Immature natural killer cell (primary cell): ENCODE results near the gene EMP1. TPM values are rescaled to one million over a fixed set of nuclear protein-coding genes. Genes with fewer than 3 reads are reported as not detected.

ENCODE experiments used
- DNase-seq, 3 donors: peaks; one replicate each; pipeline ENCODE4 v3.0.0; 2022; ENCODE audit warnings: mixed read lengths in 1 of 3
- H3K27ac Mint-ChIP-seq, 6 donors: one replicate each; pipeline ENCODE4 v1.8.0; 2020; ENCODE audit warnings: mixed read lengths in 6 of 6, mild to moderate bottlenecking in 5 of 6, inconsistent platforms in 4 of 6, moderate library complexity in 3 of 6
- H3K27me3 Mint-ChIP-seq, 3 donors: one replicate each; pipeline ENCODE4 v1.8.0; 2020 to 2021; ENCODE audit warnings: low read depth in 3 of 3, mild to moderate bottlenecking in 3 of 3, mixed read lengths in 3 of 3, moderate library complexity in 3 of 3, inconsistent platforms in 1 of 3
- H3K36me3 Mint-ChIP-seq, 3 donors: one replicate each; pipeline ENCODE4 v1.8.0; 2020; ENCODE audit warnings: mixed read lengths in 3 of 3, inconsistent platforms in 2 of 3, mild to moderate bottlenecking in 2 of 3
- H3K4me1 Mint-ChIP-seq, 2 donors: one replicate each; pipeline ENCODE4 v1.8.0; 2020; ENCODE audit warnings: inconsistent platforms in 2 of 2, mild to moderate bottlenecking in 2 of 2, mixed read lengths in 2 of 2, moderate library complexity in 1 of 2
- H3K4me3 Mint-ChIP-seq, 5 donors: one replicate each; pipeline ENCODE4 v1.8.0; 2020; ENCODE audit warnings: mild to moderate bottlenecking in 5 of 5, mixed read lengths in 5 of 5, inconsistent platforms in 3 of 5, moderate library complexity in 3 of 5
- H3K9me3 Mint-ChIP-seq, 6 donors: one replicate each; pipeline ENCODE4 v1.8.0; 2020; ENCODE audit warnings: mild to moderate bottlenecking in 6 of 6, mixed read lengths in 6 of 6, inconsistent platforms in 4 of 6, moderate library complexity in 3 of 6
- polyA plus RNA-seq, 3 donors: library from polyadenylated mRNA; unstranded; fragments of 300-500 nt; fragmentation: Illumina TruSeq; gene quantifications; one replicate each; pipeline ENCODE4 v1.2.3, GENCODE V29; 2021

The EMP1 gene
- 1 to 10 TPM in 2 of 3 donors, under 1 TPM in 1; 0.04 to 1.5 (median 1.3) TPM for polyA plus RNA-seq

DNA sequence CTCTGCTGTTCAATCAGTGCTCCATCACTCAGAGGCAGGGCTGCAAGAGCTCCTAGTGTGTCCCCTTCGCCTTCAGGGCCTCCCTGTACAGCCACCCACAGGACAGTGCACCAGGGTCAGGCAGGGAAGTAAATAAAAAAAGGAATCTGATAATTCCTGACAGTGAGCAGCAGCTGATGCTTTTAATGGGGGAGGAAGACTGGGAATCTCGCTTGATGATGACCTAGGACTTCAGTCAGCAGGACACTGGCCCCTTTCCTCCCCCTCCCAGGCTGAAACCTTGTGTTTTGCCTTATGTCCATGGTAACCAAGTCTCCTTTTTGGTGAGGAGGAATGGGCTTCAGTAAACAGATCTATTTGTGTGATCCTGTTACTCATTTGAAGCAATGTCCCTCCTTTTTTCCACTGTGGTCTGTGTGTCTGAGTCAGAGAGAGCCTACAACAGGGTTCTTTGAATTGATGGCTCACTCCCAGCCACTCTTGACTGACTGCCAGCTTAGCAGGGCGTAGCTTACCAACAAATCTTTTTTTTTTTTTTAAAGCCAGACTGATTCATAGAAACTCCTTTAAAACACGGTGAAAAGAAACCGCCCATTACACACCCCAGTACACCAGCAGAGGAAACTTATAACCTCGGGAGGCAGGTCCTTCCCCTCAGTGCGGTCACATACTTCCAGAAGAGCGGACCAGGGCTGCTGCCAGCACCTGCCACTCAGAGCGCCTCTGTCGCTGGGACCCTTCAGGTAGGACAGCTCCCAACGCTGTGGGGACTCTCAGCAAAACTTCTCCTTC is at the start of gene EMP1:
EMP1 (plus strand) TSS at position 597 of the 792 bp plus-strand sequence. CDS start 14,785 bp downstream, outside the sequence.
- Mint-ChIP-seq H3K27ac (peak within 1 kb of the TSS in 1 of 6 donors; percentile 53), H3K4me1 (peaks cover 14 to 17% of the 10 kb centered on the region in 2 donors), H3K4me3 (peak within 1 kb of the TSS; percentile 31 to 76 (median 57)), H3K36me3 (no peaks in the 10 kb centered on the region), H3K27me3 (peaks cover 8 to 15% (median 10%) of the 10 kb centered on the region in 3 donors), H3K9me3 (peaks cover 0 to 2% (median 0%) of the 10 kb centered on the region in 6 donors)
- DNase-seq, result peak in 2 of 3 donors; percentile 5 to 22

DNA sequence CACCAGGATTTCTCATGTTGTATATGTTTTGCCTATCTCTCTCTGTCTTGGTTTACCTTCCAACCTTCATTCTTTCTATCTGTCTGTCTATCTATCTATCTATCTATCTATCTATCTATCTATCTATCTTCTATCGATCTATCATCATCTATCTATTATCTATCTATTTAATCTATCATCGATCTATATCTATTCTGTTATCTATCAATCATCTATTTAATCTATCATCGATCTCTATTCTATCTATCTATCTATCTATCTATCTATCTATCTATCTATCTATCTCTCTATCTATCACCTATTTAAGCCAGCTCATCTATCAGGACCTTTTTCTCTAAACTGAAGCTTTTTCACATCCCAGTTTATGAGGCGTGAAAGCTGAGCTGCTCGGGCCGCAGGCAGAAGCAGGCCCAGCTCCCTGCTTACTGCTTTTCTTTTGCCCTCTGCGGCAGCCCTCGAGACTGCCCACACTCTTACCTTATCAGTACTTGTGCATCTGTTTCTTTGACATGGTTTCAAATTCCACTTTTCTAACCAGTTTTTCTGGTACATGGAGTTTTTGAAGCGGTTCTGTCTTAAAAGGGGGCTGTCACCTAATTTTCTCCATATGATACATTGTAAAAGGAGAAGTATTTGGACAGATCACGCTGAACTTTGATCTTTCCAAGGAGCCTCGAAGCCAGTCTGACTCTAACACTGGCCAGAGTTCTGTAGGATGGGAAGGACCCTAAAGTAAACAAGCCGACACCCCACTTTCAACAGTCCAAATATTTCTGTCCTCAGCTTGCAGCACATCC is 48.6 kb upstream of the EMP1 start:
- Mint-ChIP-seq H3K4me1 (peaks cover 3 to 12% of the 10 kb centered on the region in 2 donors), H3K9me3 (no peaks in the 10 kb centered on the region), H3K4me3 (no peak overlapping the region), H3K27me3 (peaks cover 0 to 4% (median 0%) of the 10 kb centered on the region in 3 donors), H3K36me3 (no peaks in the 10 kb centered on the region), H3K27ac (no peak overlapping the region)
- DNase-seq, result no peak

- no peaks in the 10 kb centered on the region for H3K9me3 Mint-ChIP-seq
- no peak for DNase-seq
- no peak overlapping the region for H3K4me3 Mint-ChIP-seq
- H3K27ac Mint-ChIP-seq, result no peak overlapping the region
- peaks cover 3 to 12% of the 10 kb centered on the region in 2 donors for H3K4me1 Mint-ChIP-seq
- peaks cover 0 to 4% (median 0%) of the 10 kb centered on the region in 3 donors for H3K27me3 Mint-ChIP-seq
- H3K36me3 Mint-ChIP-seq, result no peaks in the 10 kb centered on the region
Observed at GRCh38 chr12:13148485-13148847, 48.1 kb upstream of the EMP1 start.

DNA sequence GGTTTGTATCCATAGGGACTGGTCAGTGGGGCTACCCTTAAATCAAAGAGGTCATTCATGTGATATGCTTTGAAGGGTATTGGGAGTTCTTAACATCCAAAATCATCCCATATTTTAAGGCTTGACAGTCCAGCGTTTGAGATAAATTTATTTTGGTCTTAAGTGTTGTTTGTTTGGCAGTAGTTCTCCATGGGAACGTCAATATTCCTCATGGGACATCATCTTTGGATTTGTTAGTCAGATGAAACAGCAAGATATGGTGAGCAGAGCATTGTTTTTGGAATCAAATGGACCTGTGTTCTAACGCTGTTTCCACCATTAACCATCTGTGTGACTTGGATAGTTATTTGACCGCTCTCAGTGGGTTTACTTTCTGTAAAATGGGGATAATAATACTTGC is 47.1 kb upstream of the EMP1 start:
- Mint-ChIP-seq H3K4me3 (no peak overlapping the region), H3K4me1 (peaks cover 3 to 5% of the 10 kb centered on the region in 2 donors), H3K27ac (no peak overlapping the region), H3K9me3 (no peaks in the 10 kb centered on the region), H3K36me3 (no peaks in the 10 kb centered on the region), H3K27me3 (peaks cover 0 to 6% (median 2%) of the 10 kb centered on the region in 3 donors)
- no peak for DNase-seq

GRCh38 chr12:13152281-13152680 is 44.2 kb upstream of the EMP1 start:
- DNase-seq, result no peak
- Mint-ChIP-seq H3K27ac (no peak overlapping the region), H3K36me3 (no peaks in the 10 kb centered on the region)

DNA sequence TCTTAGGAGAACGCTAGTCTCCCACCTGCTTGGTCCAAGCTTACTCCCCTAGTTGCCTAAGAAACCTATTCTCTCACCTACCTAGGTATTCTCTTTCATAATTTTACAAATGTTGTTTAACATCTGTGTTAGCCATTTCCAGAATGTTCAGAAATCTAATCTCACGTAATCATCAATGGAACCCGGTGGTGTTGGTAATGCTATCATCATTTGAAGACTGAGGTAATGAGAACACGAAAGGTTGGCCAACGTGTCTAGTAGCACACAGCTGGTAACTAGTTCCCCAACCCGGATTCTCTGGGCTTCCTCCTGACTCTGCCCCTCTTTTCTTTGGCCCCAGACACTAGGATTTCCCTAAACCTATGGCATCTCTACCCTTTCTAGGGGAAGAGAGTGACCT is 43.8 kb upstream of the EMP1 start:
- H3K4me1 Mint-ChIP-seq, result no peaks in the 10 kb centered on the region
- H3K27me3 Mint-ChIP-seq, result peaks cover 1 to 4% (median 2%) of the 10 kb centered on the region in 3 donors
- H3K4me3 Mint-ChIP-seq, result no peak overlapping the region
- no peak overlapping the region for H3K27ac Mint-ChIP-seq
- no peaks in the 10 kb centered on the region for H3K36me3 Mint-ChIP-seq
- H3K9me3 Mint-ChIP-seq, result no peaks in the 10 kb centered on the region
- no peak for DNase-seq

More at GRCh38 chr12:13152281-13152680, 44.2 kb upstream of the EMP1 start:
- H3K4me3 Mint-ChIP-seq, result no peak overlapping the region
- H3K4me1 Mint-ChIP-seq, result no peaks in the 10 kb centered on the region
- no peaks in the 10 kb centered on the region for H3K9me3 Mint-ChIP-seq
- peaks cover 0 to 4% (median 2%) of the 10 kb centered on the region in 3 donors for H3K27me3 Mint-ChIP-seq

- no peak overlapping the region for H3K4me3 Mint-ChIP-seq
- H3K27ac Mint-ChIP-seq, result no peak overlapping the region
- H3K36me3 Mint-ChIP-seq, result no peaks in the 10 kb centered on the region
- DNase-seq, result no peak
- peaks cover 2 to 4% (median 2%) of the 10 kb centered on the region in 3 donors for H3K27me3 Mint-ChIP-seq
- H3K9me3 Mint-ChIP-seq, result no peaks in the 10 kb centered on the region
- no peaks in the 10 kb centered on the region for H3K4me1 Mint-ChIP-seq
Observed at GRCh38 chr12:13153180-13153579, 43.3 kb upstream of the EMP1 start.

DNA sequence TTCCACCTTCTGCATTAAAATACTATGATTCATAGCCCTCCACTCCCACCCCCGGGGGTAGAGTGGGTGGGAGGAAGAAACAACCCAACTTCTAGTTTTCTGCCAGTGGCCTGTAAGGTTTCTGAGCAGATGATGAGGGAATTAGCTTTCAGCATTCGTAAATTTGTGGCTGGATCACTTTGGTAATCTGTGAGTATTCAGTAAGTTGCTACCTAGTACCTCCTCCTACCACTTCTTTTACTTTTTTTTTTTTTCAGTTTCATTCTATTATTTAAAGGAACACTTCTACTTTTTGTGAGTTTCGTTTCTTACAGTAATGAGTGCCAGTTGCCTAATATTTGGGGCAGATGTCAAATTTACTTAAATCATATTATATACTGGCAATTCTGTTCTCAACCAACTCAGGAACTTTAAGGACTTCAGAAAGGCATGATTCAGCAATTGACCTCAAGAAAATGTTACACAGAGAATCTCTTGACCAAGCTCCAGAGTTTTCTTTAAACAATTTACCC is 42.4 kb upstream of the EMP1 start:
- Mint-ChIP-seq H3K27ac (no peak overlapping the region), H3K27me3 (peaks cover 2 to 4% (median 2%) of the 10 kb centered on the region in 3 donors)

GRCh38 chr12:13154831-13155230 is 41.7 kb upstream of the EMP1 start:
- H3K4me1 Mint-ChIP-seq, result no peaks in the 10 kb centered on the region
- H3K4me3 Mint-ChIP-seq, result no peak overlapping the region
- H3K27me3 Mint-ChIP-seq, result peaks cover 2 to 4% (median 2%) of the 10 kb centered on the region in 3 donors
- DNase-seq, result no peak
- H3K27ac Mint-ChIP-seq, result no peak overlapping the region
- no peaks in the 10 kb centered on the region for H3K36me3 Mint-ChIP-seq
- H3K9me3 Mint-ChIP-seq, result no peaks in the 10 kb centered on the region

More for the DNA sequence above, 42.4 kb upstream of the EMP1 start:
- Mint-ChIP-seq H3K4me1 (no peaks in the 10 kb centered on the region), H3K9me3 (no peaks in the 10 kb centered on the region), H3K4me3 (no peak overlapping the region), H3K36me3 (no peaks in the 10 kb centered on the region)
- no peak for DNase-seq

- H3K27me3 Mint-ChIP-seq, result peaks cover 2 to 6% (median 4%) of the 10 kb centered on the region in 3 donors
- no peak overlapping the region for H3K27ac Mint-ChIP-seq
- no peaks in the 10 kb centered on the region for H3K4me1 Mint-ChIP-seq
- no peaks in the 10 kb centered on the region for H3K9me3 Mint-ChIP-seq
- DNase-seq, result no peak
- H3K4me3 Mint-ChIP-seq, result no peak overlapping the region
- no peaks in the 10 kb centered on the region for H3K36me3 Mint-ChIP-seq
Observed at GRCh38 chr12:13156277-13156676, 40.2 kb upstream of the EMP1 start.

GRCh38 chr12:13161172-13161571 is 35.4 kb upstream of the EMP1 start:
- no peaks in the 10 kb centered on the region for H3K9me3 Mint-ChIP-seq
- peaks cover 11 to 18% of the 10 kb centered on the region in 2 donors for H3K4me1 Mint-ChIP-seq
- no peak overlapping the region for H3K27ac Mint-ChIP-seq
- no peak for DNase-seq
- peaks cover 4% of the 10 kb centered on the region in 3 donors for H3K27me3 Mint-ChIP-seq
- no peak overlapping the region for H3K4me3 Mint-ChIP-seq
- H3K36me3 Mint-ChIP-seq, result no peaks in the 10 kb centered on the region

DNA sequence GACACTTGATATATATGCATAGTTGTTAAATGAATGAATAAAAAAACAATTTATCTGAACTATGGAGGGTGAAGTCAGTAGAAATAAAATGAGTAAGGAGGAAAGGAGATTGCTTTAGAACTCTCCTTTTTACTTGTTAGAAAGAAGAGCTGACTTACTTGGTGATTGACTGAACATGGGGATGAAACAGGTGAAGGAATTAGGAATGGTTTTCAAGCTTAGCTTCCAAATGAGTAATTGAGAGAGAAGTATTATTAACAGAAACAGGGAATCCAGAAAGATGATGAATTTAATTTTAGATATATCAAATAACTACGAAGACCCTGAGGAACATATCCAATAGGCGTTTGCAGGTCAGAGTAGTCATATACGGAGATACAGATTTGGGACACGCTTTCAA is 33.6 kb upstream of the EMP1 start:
- H3K36me3 Mint-ChIP-seq, result no peaks in the 10 kb centered on the region
- no peak for DNase-seq
- H3K4me1 Mint-ChIP-seq, result peaks cover 11 to 20% of the 10 kb centered on the region in 2 donors
- H3K27ac Mint-ChIP-seq, result no peak overlapping the region
- H3K27me3 Mint-ChIP-seq, result peaks cover 2 to 6% (median 5%) of the 10 kb centered on the region in 3 donors
- no peaks in the 10 kb centered on the region for H3K9me3 Mint-ChIP-seq
- H3K4me3 Mint-ChIP-seq, result no peak overlapping the region

GRCh38 chr12:13163868-13164635 is 32.5 kb upstream of the EMP1 start:
- Mint-ChIP-seq H3K27me3 (peaks cover 2 to 9% (median 6%) of the 10 kb centered on the region in 3 donors), H3K4me3 (no peak overlapping the region), H3K27ac (peak overlapping the region in 1 of 6 donors; percentile 9), H3K4me1 (peaks cover 11 to 20% of the 10 kb centered on the region in 2 donors), H3K9me3 (no peaks in the 10 kb centered on the region), H3K36me3 (no peaks in the 10 kb centered on the region)
- DNase-seq, result no peak
